ENCODE results near the gene ARL4D. TPM values are rescaled to one million over a fixed set of nuclear protein-coding genes. Genes with fewer than 3 reads are reported as not detected.
"Not testable (repeated sequence)": the region's sequence is repeated elsewhere in the genome, so short reads cannot be mapped to it uniquely, and the experiment has no call there.

ARL4D gene
- polyA plus RNA-seq, 1 donor from 2014 or later: 10.6 TPM

GRCh38 chr17:43365356-43365755, 33.4 kb upstream of the ARL4D start:
- Histone ChIP-seq H3K27me3 (ENCODE audit: insufficient read depth, low read depth, low read length) (peaks cover 8% of the 10 kb centered on the region), H3K79me2 (replicated peaks; ENCODE audit: insufficient read depth, low read length) (no peaks in the 10 kb centered on the region), H3K9me2 (ENCODE audit: insufficient read depth, low read length) (no peaks in the 10 kb centered on the region), H3K9me3 (ENCODE audit: low read length) (peaks cover 6% of the 10 kb centered on the region), H3K4me3 (ENCODE audit: low read length) (no peak overlapping the region), H3F3A (ENCODE audit: insufficient read depth, low read length, poor library complexity, severe bottlenecking) (no peaks in the 10 kb centered on the region), H3K9ac (ENCODE audit: low read length) (no peak overlapping the region), H3K27ac (ENCODE audit: low read length) (no peak overlapping the region), H4K20me1 (ENCODE audit: insufficient read depth) (no peaks in the 10 kb centered on the region), H2AFZ (ENCODE audit: low read depth, low read length) (no peak overlapping the region), H3K4me2 (ENCODE audit: low read length) (no peak overlapping the region), H3K36me3 (ENCODE audit: insufficient read depth, low read length) (no peaks in the 10 kb centered on the region)
- TF ChIP-seq REST (IDR thresholded peaks at IDR 0.05; ENCODE audit: borderline replicate concordance): no peak
- no peak for TF ChIP-seq RAD21 (conservative IDR thresholded peaks at IDR 0.05)
- TF ChIP-seq POLR2AphosphoS5 (IDR thresholded peaks at IDR 0.05): no peak
- TF ChIP-seq TAF1 (IDR thresholded peaks at IDR 0.05; ENCODE audit: low read depth): no peak
- no peak for TF ChIP-seq MXI1 (conservative IDR thresholded peaks at IDR 0.05; ENCODE audit: poor library complexity, severe bottlenecking)
- no peak for TF ChIP-seq SMC3 (conservative IDR thresholded peaks at IDR 0.05; ENCODE audit: poor library complexity)
- no peak for TF ChIP-seq EZH2 (IDR thresholded peaks at IDR 0.05; ENCODE audit: borderline replicate concordance, insufficient read depth, low read length, poor library complexity, severe bottlenecking)
- no peak for TF ChIP-seq CTCF (IDR thresholded peaks at IDR 0.05; ENCODE audit: poor library complexity, severe bottlenecking)
- TF ChIP-seq EP300 (conservative IDR thresholded peaks at IDR 0.05; ENCODE audit: poor library complexity, severe bottlenecking): no peak

GRCh38 chr17:43365921-43366320, 32.9 kb upstream of the ARL4D start:
- not testable (repeated sequence) for H3K9me3 ChIP-seq (ENCODE audit: low read length); H4K20me1 ChIP-seq (ENCODE audit: insufficient read depth); H3K4me3 ChIP-seq (ENCODE audit: low read length); H3K27me3 ChIP-seq (ENCODE audit: insufficient read depth, low read depth, low read length); H3K4me2 ChIP-seq (ENCODE audit: low read length); H3K9me2 ChIP-seq (ENCODE audit: insufficient read depth, low read length); H3K27ac ChIP-seq (ENCODE audit: low read length); H3K9ac ChIP-seq (ENCODE audit: low read length); H3K36me3 ChIP-seq (ENCODE audit: insufficient read depth, low read length); H3K79me2 ChIP-seq (replicated peaks; ENCODE audit: insufficient read depth, low read length); H2AFZ ChIP-seq (ENCODE audit: low read depth, low read length); H3F3A ChIP-seq (ENCODE audit: insufficient read depth, low read length, poor library complexity, severe bottlenecking)
